Fibroblast of lung (primary cell): Measurements from ENCODE around the gene CHST15.

ENCODE experiments used
- CTCF ChIP-seq, 2 donors: IDR thresholded peaks in 1 of 2; conservative IDR thresholded peaks in 1 of 2; 1 replicate in 1 of 2; 2 replicates in 1 of 2; pipeline ENCODE4 v1.5.1; 2011 to 2012; ENCODE audit warnings: low read length in 2 of 2, control low read depth in 1 of 2, inconsistent platforms in 1 of 2, low read depth in 1 of 2, mild to moderate bottlenecking in 1 of 2
- EZH2 ChIP-seq: IDR thresholded peaks from 2 replicates; pipeline ENCODE4 v1.5.1; 2012; ENCODE audit warnings: low read length, control low read depth, mild to moderate bottlenecking; ENCODE audit errors: missing control alignments

GRCh38 chr10:123994417-123995081 lies 98.8 kb downstream of the CHST15 start:
- TF ChIP-seq EZH2 (no peak), CTCF (conservative IDR thresholded peaks at IDR 0.05 in 1 of 2, IDR thresholded peaks at IDR 0.05 in 1 of 2; ENCODE audit: low read depth in 1 of 2, low read length in 2 of 2) (peak; percentile 91)
